Measurements from ENCODE around the gene SEC22A. TPM values are rescaled to one million over a fixed set of nuclear protein-coding genes. Genes with fewer than 3 reads are reported as not detected.
A peak's percentile ranks its signal among the peaks of the same experiment; 100 is the strongest.

The SEC22A gene
- total RNA-seq, 2 experiments from 2014 or later: 12.5 to 15.1 TPM

DNA sequence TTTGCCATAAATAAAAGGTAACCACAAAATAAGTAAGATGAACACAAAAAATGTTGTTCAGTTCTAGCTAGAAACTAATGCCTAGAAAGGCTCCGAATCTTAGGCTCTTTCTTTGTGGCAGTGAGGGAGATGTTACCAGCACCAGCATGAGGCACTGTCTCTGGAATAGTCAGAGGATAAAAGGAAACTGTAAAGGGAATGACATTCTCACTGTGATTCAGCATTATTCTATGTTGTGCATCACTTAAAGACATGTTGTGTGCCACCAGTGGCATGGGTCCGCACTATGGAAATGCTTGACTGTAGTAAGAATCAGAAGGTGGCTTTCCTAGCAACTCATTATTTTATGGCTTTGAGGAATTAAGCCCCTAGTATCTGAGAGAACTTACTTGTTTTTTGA, 70.8 kb downstream of the SEC22A start:
- no peak overlapping the region for H3K27ac Mint-ChIP-seq
- POLR2A ChIA-PET: no interaction called here
- H3K27me3 Mint-ChIP-seq (ENCODE audit: low read depth): no peaks in the 10 kb centered on the region
- CTCF ChIA-PET: no interaction called here
- H3K4me3 Mint-ChIP-seq: no peak overlapping the region
- no peaks in the 10 kb centered on the region for H3K9me3 Mint-ChIP-seq (ENCODE audit: insufficient read depth)
- ATAC-seq: no peak
- H3K4me1 Mint-ChIP-seq (ENCODE audit: low read depth): peaks cover 9% of the 10 kb centered on the region
- no peaks in the 10 kb centered on the region for H3K36me3 Mint-ChIP-seq (ENCODE audit: low read depth)
- DNase-seq: no peak

DNA sequence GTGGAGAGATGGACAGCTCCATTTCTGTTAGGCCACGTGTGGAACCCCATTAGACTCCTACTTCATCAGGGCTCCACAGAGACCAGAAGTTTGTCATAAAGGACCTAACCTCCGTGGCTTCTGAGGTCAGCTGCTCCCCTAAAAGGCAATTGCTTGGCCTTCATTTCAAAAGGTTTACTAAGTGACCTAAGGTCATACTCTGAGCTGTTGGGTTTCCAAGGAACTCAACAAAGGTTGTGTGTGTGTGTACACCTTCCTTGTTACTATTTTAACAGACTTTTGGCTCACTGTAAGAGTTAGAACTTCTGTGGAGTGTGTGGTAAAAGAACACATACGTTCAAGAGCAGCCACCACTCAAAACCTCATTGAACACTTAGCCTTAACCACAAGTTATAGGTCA, 73.9 kb downstream of the SEC22A start:
- ATAC-seq (peak; percentile 30), DNase-seq (no peak)
- H3K27me3 Mint-ChIP-seq (ENCODE audit: low read depth): no peaks in the 10 kb centered on the region
- H3K27ac Mint-ChIP-seq: no peak overlapping the region
- no peak overlapping the region for H3K4me3 Mint-ChIP-seq
- CTCF ChIA-PET: interaction anchor here (1.2 kb wide), 1 partner anchor 10 kb away, joined by 4 read pairs; no protein-coding TSS in a partner anchor
- POLR2A ChIA-PET: no interaction called here
- no peaks in the 10 kb centered on the region for H3K36me3 Mint-ChIP-seq (ENCODE audit: low read depth)
- no peaks in the 10 kb centered on the region for H3K9me3 Mint-ChIP-seq (ENCODE audit: insufficient read depth)
- peaks cover 9% of the 10 kb centered on the region for H3K4me1 Mint-ChIP-seq (ENCODE audit: low read depth)

DNA sequence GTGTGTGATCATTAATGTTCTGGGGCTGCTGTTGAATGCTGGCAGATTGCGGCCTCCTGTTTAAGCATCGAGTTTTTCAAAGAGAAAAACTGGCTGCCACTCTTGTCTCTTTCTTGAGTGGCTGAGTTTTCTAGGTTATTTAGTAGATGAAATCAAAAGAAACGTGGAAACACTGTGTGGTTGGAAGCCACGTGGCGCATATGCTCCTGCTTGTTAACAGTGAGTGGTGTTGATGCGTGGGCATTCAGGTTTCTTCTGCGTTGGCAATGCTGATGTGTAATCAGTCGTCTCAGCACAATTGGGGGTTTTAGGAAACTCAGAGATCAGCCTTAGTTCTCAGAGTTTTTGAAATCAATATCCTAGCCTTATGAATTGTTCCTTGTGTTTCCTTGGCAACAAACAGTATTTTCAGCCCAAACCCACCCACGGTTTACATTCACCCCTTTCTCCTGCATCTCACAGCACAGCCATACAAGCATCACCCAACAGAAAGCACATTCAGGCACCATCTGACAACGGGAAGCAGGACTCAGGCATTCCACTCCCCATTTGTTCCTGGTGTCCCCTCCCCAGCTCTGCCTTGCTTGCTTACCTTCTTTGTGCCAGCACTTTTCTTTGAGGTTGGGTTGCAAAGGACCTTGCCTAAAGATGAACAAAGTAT, 74.7 kb downstream of the SEC22A start:
- no peak overlapping the region for H3K27ac Mint-ChIP-seq
- H3K27me3 Mint-ChIP-seq (ENCODE audit: low read depth): no peaks in the 10 kb centered on the region
- no peak overlapping the region for H3K4me3 Mint-ChIP-seq
- peaks cover 9% of the 10 kb centered on the region for H3K4me1 Mint-ChIP-seq (ENCODE audit: low read depth)
- POLR2A ChIA-PET: no interaction called here
- DNase-seq (no peak), ATAC-seq (no peak)
- H3K36me3 Mint-ChIP-seq (ENCODE audit: low read depth): no peaks in the 10 kb centered on the region
- H3K9me3 Mint-ChIP-seq (ENCODE audit: insufficient read depth): no peaks in the 10 kb centered on the region
- CTCF ChIA-PET: interaction anchor here (1.4 kb wide), 1 partner anchor 10 kb away, joined by 4 read pairs; no protein-coding TSS in a partner anchor

DNA sequence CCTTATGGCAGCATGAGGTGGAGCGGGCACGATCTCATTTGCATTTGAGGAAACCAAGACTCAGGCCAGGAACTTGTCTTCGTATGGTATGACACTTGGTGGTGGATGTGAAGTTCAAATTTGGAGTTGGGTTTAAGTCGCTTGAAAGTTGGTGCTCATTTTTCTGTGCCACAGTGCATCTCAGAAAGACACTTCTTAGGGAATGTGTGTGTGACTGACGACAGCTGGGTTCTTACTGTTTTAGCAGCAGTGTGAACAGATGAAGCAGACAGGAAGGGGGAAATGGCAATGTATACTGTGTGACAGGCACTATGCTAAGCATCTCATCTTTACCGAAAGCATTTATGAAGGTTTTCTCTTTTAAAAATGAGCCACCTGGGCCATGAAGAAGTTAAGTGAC, 75.4 kb downstream of the SEC22A start:
- ATAC-seq (no peak), DNase-seq (no peak)
- CTCF ChIA-PET: interaction anchor here (1.4 kb wide), 1 partner anchor 9 kb away, joined by 4 read pairs; no protein-coding TSS in a partner anchor
- no peak overlapping the region for H3K4me3 Mint-ChIP-seq
- POLR2A ChIA-PET: no interaction called here
- H3K27ac Mint-ChIP-seq: no peak overlapping the region
- H3K36me3 Mint-ChIP-seq (ENCODE audit: low read depth): no peaks in the 10 kb centered on the region
- peaks cover 9% of the 10 kb centered on the region for H3K4me1 Mint-ChIP-seq (ENCODE audit: low read depth)
- H3K9me3 Mint-ChIP-seq (ENCODE audit: insufficient read depth): no peaks in the 10 kb centered on the region
- H3K27me3 Mint-ChIP-seq (ENCODE audit: low read depth): no peaks in the 10 kb centered on the region

DNA sequence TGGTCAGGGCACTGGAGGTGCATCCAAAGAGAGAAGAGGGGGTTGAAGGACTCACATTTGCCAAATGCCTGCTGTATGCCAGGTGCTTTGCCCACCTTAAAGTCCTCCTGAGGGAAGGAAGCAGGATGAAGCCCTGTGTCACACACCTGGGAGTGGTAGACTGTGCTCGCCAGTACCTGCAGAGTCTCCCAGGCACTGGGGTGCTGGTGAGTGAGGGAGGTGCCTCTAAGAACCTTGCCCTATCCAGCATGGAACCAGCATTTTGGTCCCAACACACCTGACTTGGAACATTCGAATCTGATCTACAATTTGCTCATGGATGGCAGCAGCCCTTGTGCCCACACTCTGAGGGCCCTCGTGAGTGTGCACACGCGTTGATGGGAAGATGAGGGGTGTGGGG, 76.7 kb downstream of the SEC22A start:
- H3K27ac Mint-ChIP-seq: no peak overlapping the region
- DNase-seq (no peak), ATAC-seq (no peak)
- ChIA-PET CTCF (no interaction called here), POLR2A (no interaction called here)
- H3K9me3 Mint-ChIP-seq (ENCODE audit: insufficient read depth): no peaks in the 10 kb centered on the region
- H3K4me1 Mint-ChIP-seq (ENCODE audit: low read depth): peaks cover 9% of the 10 kb centered on the region
- H3K27me3 Mint-ChIP-seq (ENCODE audit: low read depth): no peaks in the 10 kb centered on the region
- H3K36me3 Mint-ChIP-seq (ENCODE audit: low read depth): no peaks in the 10 kb centered on the region
- no peak overlapping the region for H3K4me3 Mint-ChIP-seq

DNA sequence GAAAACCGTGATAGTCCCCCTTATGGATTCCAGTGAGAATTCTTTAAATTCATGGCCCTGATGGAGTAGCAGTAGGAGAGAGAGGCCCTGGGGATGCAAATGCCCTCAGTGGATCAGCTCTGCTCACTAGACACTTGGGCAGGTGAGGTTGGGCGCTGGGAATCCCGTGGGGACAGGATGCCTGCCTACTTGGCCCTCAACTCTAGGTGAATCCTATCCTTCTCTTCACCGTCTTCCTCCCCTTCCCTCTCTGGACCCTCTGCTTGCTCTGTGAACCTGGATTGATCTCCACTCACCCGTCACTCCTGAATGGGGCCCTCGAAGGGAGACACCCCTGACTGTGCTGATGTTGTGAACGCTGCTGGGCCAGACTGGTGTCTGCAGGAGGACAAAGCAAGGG, 77.4 kb downstream of the SEC22A start:
- POLR2A ChIA-PET: no interaction called here
- Mint-ChIP-seq H3K4me1 (ENCODE audit: low read depth) (peaks cover 9% of the 10 kb centered on the region), H3K4me3 (no peak overlapping the region), H3K27ac (no peak overlapping the region), H3K9me3 (ENCODE audit: insufficient read depth) (no peaks in the 10 kb centered on the region), H3K36me3 (ENCODE audit: low read depth) (no peaks in the 10 kb centered on the region), H3K27me3 (ENCODE audit: low read depth) (no peaks in the 10 kb centered on the region)
- ATAC-seq: no peak
- CTCF ChIA-PET: no interaction called here
- no peak for DNase-seq

DNA sequence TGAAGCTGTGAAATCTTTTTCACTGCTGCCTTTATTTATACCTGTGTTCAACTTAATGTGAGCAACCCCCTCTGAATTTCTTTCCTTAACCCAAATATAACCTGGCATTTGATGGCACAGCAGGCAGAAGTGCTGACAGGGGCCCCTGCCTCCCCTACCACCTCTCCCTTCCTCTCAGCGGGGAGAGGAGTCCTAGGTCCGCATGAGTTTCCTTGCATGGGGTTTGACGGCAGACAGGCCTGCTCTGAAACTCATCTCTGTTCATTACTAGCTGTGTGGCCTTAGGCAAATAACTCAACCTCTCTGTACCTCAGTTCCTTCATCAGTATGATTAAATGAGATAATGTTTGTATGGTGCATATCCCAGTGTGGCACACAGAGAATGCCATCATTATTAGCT, 79.7 kb downstream of the SEC22A start:
- no peak for DNase-seq
- H3K4me3 Mint-ChIP-seq: no peak overlapping the region
- H3K4me1 Mint-ChIP-seq (ENCODE audit: low read depth): peaks cover 3% of the 10 kb centered on the region
- no peaks in the 10 kb centered on the region for H3K36me3 Mint-ChIP-seq (ENCODE audit: low read depth)
- no peaks in the 10 kb centered on the region for H3K9me3 Mint-ChIP-seq (ENCODE audit: insufficient read depth)
- ChIA-PET POLR2A (no interaction called here), CTCF (no interaction called here)
- H3K27ac Mint-ChIP-seq: no peak overlapping the region
- H3K27me3 Mint-ChIP-seq (ENCODE audit: low read depth): no peaks in the 10 kb centered on the region
- ATAC-seq: no peak

DNA sequence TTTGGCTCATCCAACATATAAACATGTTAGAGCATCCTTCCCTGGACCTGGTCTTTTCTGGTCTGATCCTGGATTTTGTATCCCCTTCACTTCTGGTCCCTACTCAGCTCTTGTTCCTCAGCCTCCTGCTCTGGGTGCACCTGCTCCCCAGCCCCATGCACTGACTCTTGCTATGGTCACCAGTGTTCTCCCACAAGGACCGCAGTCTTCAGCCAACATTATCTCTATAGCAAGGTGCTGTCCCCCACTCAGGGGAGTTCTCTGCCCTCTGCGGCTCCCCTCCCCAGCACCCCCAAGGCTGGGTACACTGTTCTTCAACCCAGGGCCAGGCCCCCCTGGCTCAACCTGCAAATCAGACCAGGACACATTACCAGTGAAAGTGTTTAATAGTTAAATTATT, 80.2 kb downstream of the SEC22A start:
- ATAC-seq (no peak), DNase-seq (no peak)
- H3K9me3 Mint-ChIP-seq (ENCODE audit: insufficient read depth): no peaks in the 10 kb centered on the region
- H3K4me3 Mint-ChIP-seq: no peak overlapping the region
- ChIA-PET POLR2A (no interaction called here), CTCF (no interaction called here)
- H3K36me3 Mint-ChIP-seq (ENCODE audit: low read depth): no peaks in the 10 kb centered on the region
- H3K27ac Mint-ChIP-seq: no peak overlapping the region
- H3K27me3 Mint-ChIP-seq (ENCODE audit: low read depth): no peaks in the 10 kb centered on the region
- H3K4me1 Mint-ChIP-seq (ENCODE audit: low read depth): no peaks in the 10 kb centered on the region

DNA sequence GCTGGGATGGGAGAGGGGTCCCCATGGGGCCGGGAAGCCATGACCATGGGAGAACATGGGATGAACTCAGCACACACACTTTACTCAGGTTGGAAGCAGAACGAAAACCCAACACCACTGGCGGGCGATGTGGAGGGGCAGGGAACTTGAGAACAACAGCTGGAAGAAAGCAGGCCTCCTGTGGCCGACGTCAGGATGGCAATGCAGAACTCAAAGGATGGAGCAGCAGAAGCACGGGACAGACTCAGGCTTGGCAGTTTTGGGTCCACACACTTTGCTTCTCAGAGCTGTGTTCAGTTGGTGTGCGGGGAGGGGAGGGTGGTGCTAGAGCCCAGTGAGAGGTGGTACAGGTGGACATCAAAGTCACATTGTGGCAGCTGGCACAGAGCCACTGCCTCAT, 80.7 kb downstream of the SEC22A start:
- Mint-ChIP-seq H3K4me1 (ENCODE audit: low read depth) (no peaks in the 10 kb centered on the region), H3K27ac (peak overlapping the region; percentile 19), H3K4me3 (no peak overlapping the region), H3K27me3 (ENCODE audit: low read depth) (no peaks in the 10 kb centered on the region), H3K36me3 (ENCODE audit: low read depth) (no peaks in the 10 kb centered on the region), H3K9me3 (ENCODE audit: insufficient read depth) (no peaks in the 10 kb centered on the region)
- peak; percentile 12 for DNase-seq
- CTCF ChIA-PET: no interaction called here
- no peak for ATAC-seq
- POLR2A ChIA-PET: no interaction called here

DNA sequence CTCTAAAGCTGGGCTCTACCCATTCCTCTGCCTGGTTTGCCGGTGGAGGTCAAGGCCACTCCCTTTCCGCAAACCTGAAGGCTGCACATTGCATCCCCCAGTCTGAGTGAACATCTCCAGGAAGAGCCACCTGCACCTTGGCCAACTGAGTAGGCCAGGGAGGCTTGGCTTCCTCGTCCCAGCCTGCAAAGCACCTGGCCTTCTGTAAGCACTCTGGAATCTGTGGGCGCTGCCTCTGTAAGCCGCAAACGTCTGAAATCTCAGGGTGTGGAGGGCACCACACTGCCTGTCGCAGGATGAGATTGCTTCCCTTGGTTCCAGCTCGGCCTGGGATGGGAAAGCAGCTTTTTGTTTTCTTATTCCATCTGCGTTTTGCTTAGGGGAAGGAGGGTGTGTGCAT, 81.3 kb downstream of the SEC22A start:
- Mint-ChIP-seq H3K4me3 (no peak overlapping the region), H3K27ac (no peak overlapping the region), H3K9me3 (ENCODE audit: insufficient read depth) (no peaks in the 10 kb centered on the region), H3K4me1 (ENCODE audit: low read depth) (no peaks in the 10 kb centered on the region), H3K27me3 (ENCODE audit: low read depth) (no peaks in the 10 kb centered on the region), H3K36me3 (ENCODE audit: low read depth) (no peaks in the 10 kb centered on the region)
- no peak for ATAC-seq
- no peak for DNase-seq
- POLR2A ChIA-PET: no interaction called here
- CTCF ChIA-PET: no interaction called here

DNA sequence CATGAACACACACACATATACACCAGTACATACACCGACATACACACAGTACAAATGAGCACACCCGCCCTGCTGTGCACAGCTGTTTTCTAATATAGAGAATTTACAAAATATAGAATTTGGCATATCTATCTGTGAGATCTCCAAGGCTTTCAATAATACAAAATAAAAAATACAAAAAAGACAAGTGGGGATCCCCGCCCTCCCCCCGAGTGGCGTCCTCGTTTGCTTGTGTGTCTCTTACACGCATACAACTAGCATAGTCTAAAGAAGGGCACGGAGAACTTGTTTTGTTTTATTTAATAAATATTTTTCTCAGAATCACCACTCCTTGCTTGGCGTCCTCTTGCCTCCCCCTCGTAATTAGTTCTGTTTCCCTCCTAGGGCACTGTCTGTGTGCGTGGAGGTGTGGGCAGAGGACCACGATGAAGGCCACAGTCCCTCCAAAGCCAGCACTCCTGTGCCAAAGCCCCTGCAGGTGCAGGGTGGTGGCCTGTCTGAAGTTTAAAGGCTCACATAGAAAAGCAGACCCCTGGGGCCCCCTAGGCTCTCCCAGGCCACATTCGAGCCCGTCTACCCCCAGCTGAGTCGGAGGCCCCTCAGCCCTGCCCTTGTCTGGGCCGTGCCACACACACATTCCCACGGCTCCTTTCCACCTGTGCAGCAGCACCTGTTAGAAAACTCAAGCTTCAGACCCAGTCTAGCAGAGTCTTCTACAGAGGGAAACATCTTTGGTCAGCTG, 82.1 kb downstream of the SEC22A start:
- POLR2A ChIA-PET: no interaction called here

DNA sequence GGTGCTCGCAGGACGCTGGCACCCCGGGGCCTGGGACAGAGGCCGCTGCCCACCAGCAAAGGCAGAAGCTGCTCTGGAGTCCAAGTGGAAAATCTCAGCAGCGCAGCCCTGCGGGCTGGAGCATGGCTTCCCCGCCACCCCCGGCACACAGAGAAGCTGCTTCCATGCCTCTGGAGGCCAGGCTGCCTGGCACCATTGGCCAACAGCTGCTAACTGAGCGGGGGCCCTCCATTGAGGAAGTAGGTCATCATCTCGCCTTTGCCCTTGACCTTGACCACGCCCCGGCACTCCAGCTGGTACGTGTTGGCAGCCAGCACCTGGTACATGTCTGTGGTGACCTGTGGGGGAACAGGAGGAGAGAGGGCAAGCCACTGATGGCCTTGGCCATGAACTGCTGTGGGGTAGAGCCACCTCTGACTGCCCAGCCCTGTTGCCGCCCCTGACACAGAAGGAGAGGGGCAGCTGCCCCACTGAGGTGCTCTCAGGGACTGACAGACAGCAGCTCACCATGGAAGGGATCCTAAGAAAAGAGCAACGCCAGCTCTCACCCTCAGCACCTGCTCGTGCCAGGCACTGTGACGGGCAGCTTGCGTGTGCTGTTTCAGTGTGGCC, 82.8 kb downstream of the SEC22A start:
- no peak for DNase-seq
- H3K9me3 Mint-ChIP-seq (ENCODE audit: insufficient read depth): no peaks in the 10 kb centered on the region
- H3K27ac Mint-ChIP-seq: no peak overlapping the region
- no peaks in the 10 kb centered on the region for H3K4me1 Mint-ChIP-seq (ENCODE audit: low read depth)
- ChIA-PET CTCF (no interaction called here), POLR2A (no interaction called here)
- no peaks in the 10 kb centered on the region for H3K36me3 Mint-ChIP-seq (ENCODE audit: low read depth)
- no peak overlapping the region for H3K4me3 Mint-ChIP-seq
- H3K27me3 Mint-ChIP-seq (ENCODE audit: low read depth): no peaks in the 10 kb centered on the region
- no peak for ATAC-seq

More for the DNA sequence above, 82.1 kb downstream of the SEC22A start:
- CTCF ChIA-PET: no interaction called here
- ATAC-seq: no peak
- Mint-ChIP-seq H3K27me3 (ENCODE audit: low read depth) (no peaks in the 10 kb centered on the region), H3K27ac (no peak overlapping the region), H3K36me3 (ENCODE audit: low read depth) (no peaks in the 10 kb centered on the region), H3K4me3 (no peak overlapping the region), H3K9me3 (ENCODE audit: insufficient read depth) (no peaks in the 10 kb centered on the region), H3K4me1 (ENCODE audit: low read depth) (no peaks in the 10 kb centered on the region)
- no peak for DNase-seq
